SK-N-SH (cell line): ENCODE data around the gene C14orf93. TPM values are rescaled to one million over a fixed set of nuclear protein-coding genes. Genes with fewer than 3 reads are reported as not detected.

Experiments
- CTCF ChIA-PET: fragments of 300-600, 350-600 bp; formaldehyde crosslinking; extraction: SDS; loops from one replicate; lab custom pipeline; 2021; lab: Yijun Ruan, JAX
- POLR2A ChIA-PET: fragments of 350-600 bp; sonication (Branson Sonifier 250); formaldehyde crosslinking; extraction: SDS; loops from one replicate; lab custom pipeline; 2020; ENCODE audit warnings: antibody characterized with exemption, inconsistent platforms; lab: Yijun Ruan, JAX
- DNase-seq: peaks from one replicate; pipeline ENCODE4 v3.0.0; 2012
- H2AFZ ChIP-seq: fragments of 200-600 bp; sonication (generic); 2 replicates; pipeline ENCODE4 v1.8.1; 2016; ENCODE audit warnings: antibody characterized with exemption, mild to moderate bottlenecking, low read depth
- H3F3A ChIP-seq: fragments of 200-600 bp; sonication (generic); replicated peaks from 2 replicates; pipeline ENCODE3; 2016; ENCODE audit warnings: antibody characterized with exemption, mild to moderate bottlenecking; ENCODE audit not compliant: insufficient read depth
- H3K27ac ChIP-seq, 2 experiments: fragments of 200-500 bp in 1 of 2; fragments of 200-600 bp in 1 of 2; sonication (Bioruptor generic) in 1 of 2; sonication (generic), shearing (Covaris generic) in 1 of 2; 2 replicates each; pipeline versions ENCODE4 v1.5.1 to v1.6.1; 2014 to 2016; ENCODE audit warnings: low read depth in 2 of 2, inconsistent platforms in 1 of 2, low read length in 1 of 2, mild to moderate bottlenecking in 1 of 2, mixed read lengths in 1 of 2
- H3K27me3 ChIP-seq: fragments of 200-600 bp; sonication (generic), shearing (Covaris generic); 2 replicates; pipeline ENCODE4 v1.6.1; 2016; ENCODE audit warnings: mixed run types; ENCODE audit not compliant: insufficient read depth
- H3K36me3 ChIP-seq, 2 experiments: fragments of 200-500 bp in 1 of 2; fragments of 200-600 bp in 1 of 2; sonication (Bioruptor generic) in 1 of 2; sonication (generic) in 1 of 2; replicated peaks in 1 of 2; 2 replicates each; pipeline versions ENCODE3 to v1.5.1; 2014 to 2016; ENCODE audit warnings: low read length in 1 of 2, mild to moderate bottlenecking in 1 of 2; ENCODE audit not compliant: insufficient read depth in 2 of 2, control insufficient read depth in 1 of 2
- H3K4me1 ChIP-seq, 2 experiments: fragments of 200-500 bp in 1 of 2; fragments of 200-600 bp in 1 of 2; sonication (Bioruptor generic) in 1 of 2; sonication (generic), shearing (Covaris generic) in 1 of 2; 2 replicates each; pipeline versions ENCODE4 v1.5.1 to v1.6.1; 2014 to 2016; ENCODE audit warnings: low read depth in 1 of 2, low read length in 1 of 2, mixed run types in 1 of 2; ENCODE audit not compliant: insufficient read depth in 2 of 2, control insufficient read depth in 1 of 2
- H3K4me2 ChIP-seq: fragments of 200-600 bp; sonication (generic), shearing (Covaris generic); 2 replicates; pipeline ENCODE4 v1.6.1; 2017; ENCODE audit warnings: mixed run types
- H3K4me3 ChIP-seq, 2 experiments: fragments of 200-500 bp in 1 of 2; fragments of 200-600 bp in 1 of 2; sonication (Bioruptor generic) in 1 of 2; sonication (generic), shearing (Covaris generic) in 1 of 2; 2 replicates each; pipeline versions ENCODE4 v1.5.1 to v1.8.1; 2014 to 2016; ENCODE audit warnings: low read depth in 2 of 2, inconsistent platforms in 1 of 2, low read length in 1 of 2, mild to moderate bottlenecking in 1 of 2, mixed read lengths in 1 of 2, moderate library complexity in 1 of 2
- H3K79me2 ChIP-seq: fragments of 200-600 bp; sonication (generic); 2 replicates; pipeline ENCODE4 v1.8.1; 2017; ENCODE audit warnings: mild to moderate bottlenecking; ENCODE audit not compliant: insufficient read depth
- H3K9ac ChIP-seq: fragments of 200-600 bp; sonication (generic); 2 replicates; pipeline ENCODE4 v1.6.1; 2017; ENCODE audit warnings: mixed run types
- H3K9me2 ChIP-seq: fragments of 200-600 bp; sonication (generic); 2 replicates; pipeline ENCODE4 v1.6.1; 2017; ENCODE audit warnings: mixed run types
- H3K9me3 ChIP-seq: fragments of 200-600 bp; sonication (generic); 2 replicates; pipeline ENCODE4 v1.6.1; 2017; ENCODE audit warnings: mixed run types, mild to moderate bottlenecking, moderate library complexity
- H4K20me1 ChIP-seq: fragments of 200-600 bp; sonication (generic); 2 replicates; pipeline ENCODE4 v1.6.1; 2017; ENCODE audit warnings: mild to moderate bottlenecking, mixed run types; ENCODE audit not compliant: insufficient read depth
- EZH2phosphoT487 ChIP-seq: fragments of 200-600 bp; sonication (generic); IDR thresholded peaks from 2 replicates; pipeline ENCODE4 v1.6.1; 2017; ENCODE audit warnings: low read depth, mixed run types, mild to moderate bottlenecking, antibody characterized with exemption, moderate library complexity, borderline replicate concordance
- GABPA ChIP-seq: IDR thresholded peaks from 2 replicates; pipeline ENCODE4 v1.4.0; 2012; ENCODE audit warnings: low read depth, mild to moderate bottlenecking
- GATA2 ChIP-seq: sonication (generic); formaldehyde crosslinking; IDR thresholded peaks from 2 replicates; pipeline ENCODE4 v1.5.0; 2020; ENCODE audit warnings: mild to moderate bottlenecking, missing genetic modification reagents
- JUND ChIP-seq: IDR thresholded peaks from 2 replicates; pipeline ENCODE4 v1.4.0; 2012
- MAX ChIP-seq: IDR thresholded peaks from 2 replicates; pipeline ENCODE4 v1.4.0; 2012; ENCODE audit warnings: low read depth
- MXI1 ChIP-seq: IDR thresholded peaks from 2 replicates; pipeline ENCODE4 v1.6.1; 2012; ENCODE audit warnings: mild to moderate bottlenecking, low read depth, low read length, improper control_type of control experiment
- NRF1 ChIP-seq: IDR thresholded peaks from 2 replicates; pipeline ENCODE4 v1.6.1; 2012; ENCODE audit warnings: low read depth, mild to moderate bottlenecking, low read length
- POLR2AphosphoS5 ChIP-seq: IDR thresholded peaks from 2 replicates; pipeline ENCODE4 v1.6.1; 2012; ENCODE audit warnings: low read depth, low read length
- RCOR1 ChIP-seq: fragments of 150-350 bp; IDR thresholded peaks from 2 replicates; pipeline ENCODE4 v1.6.1; 2017; ENCODE audit warnings: antibody characterized with exemption, low read length
- RFX5 ChIP-seq: IDR thresholded peaks from 2 replicates; pipeline ENCODE4 v1.6.1; 2012; ENCODE audit warnings: mild to moderate bottlenecking, improper control_type of control experiment, low read length
- RXRA ChIP-seq: IDR thresholded peaks from 2 replicates; pipeline ENCODE4 v1.4.0; 2012; ENCODE audit warnings: low read depth, mild to moderate bottlenecking, borderline replicate concordance
- SIN3A ChIP-seq: IDR thresholded peaks from 2 replicates; pipeline ENCODE4 v1.6.1; 2012; ENCODE audit warnings: low read depth, mild to moderate bottlenecking, low read length, moderate library complexity, borderline replicate concordance
- TAF1 ChIP-seq: IDR thresholded peaks from 2 replicates; pipeline ENCODE4 v1.6.1; 2012; ENCODE audit warnings: low read depth, mild to moderate bottlenecking, low read length, moderate library complexity, borderline replicate concordance
- TCF12 ChIP-seq: IDR thresholded peaks from 2 replicates; pipeline ENCODE4 v1.4.0; 2012
- WGBS: methylation state at CpG from one replicate; pipeline ENCODE4 v1.1.6; 2017; ENCODE audit warnings: low lambda C conversion rate; 5-methylcytosine and 5-hydroxymethylcytosine counted together
- polyA plus RNA-seq, 3 experiments: library from polyadenylated mRNA; depleted of rRNA; stranded (reverse); fragments of >200 nt; gene quantifications; 2 replicates each; pipeline ENCODE4 v1.2.3, GENCODE V29; 2012

The C14orf93 gene
- polyA plus RNA-seq, 1 of the 3 experiments (the other 2 are of a cell fraction), result 9.1 TPM

GRCh38 chr14:22998329-22999012, 11.5 kb downstream of the C14orf93 start:
- H3K27me3 ChIP-seq, result no peaks in the 10 kb centered on the region
- no peaks in the 10 kb centered on the region for H3K9me3 ChIP-seq
- peak; percentile 11 for DNase-seq
- H3K4me1 ChIP-seq, result peaks cover 4 to 25% of the 10 kb centered on the region in 2 experiments; a peak in 3 of 4 replicates
- no peaks in the 10 kb centered on the region for H3K79me2 ChIP-seq
- CTCF ChIA-PET, result interaction anchor here (1.1 to 34.9 kb wide), 5 partner anchors 14 to 69 kb away, joined by 3 to 1566 read pairs (median 3); partner anchors contain the start of genes AJUBA, CDH24 and PSMB11
- no peak overlapping the region for H3K4me3 ChIP-seq
- H2AFZ ChIP-seq, result no peak overlapping the region
- no peaks in the 10 kb centered on the region for H3K9me2 ChIP-seq
- TF ChIP-seq MXI1, result no peak
- no peak for TF ChIP-seq TCF12
- no peak for TF ChIP-seq POLR2AphosphoS5
- TF ChIP-seq SIN3A, result no peak
- WGBS, result 93% methylated on average over 16 of the region's 16 CpGs
- POLR2A ChIA-PET, result interaction anchor here (3.5 kb wide), 1 partner anchor 8 kb away, joined by 20 read pairs; no protein-coding TSS in a partner anchor
- no peak overlapping the region for H3K9ac ChIP-seq
- H3K36me3 ChIP-seq, result no peaks in the 10 kb centered on the region
- no peak overlapping the region for H3K27ac ChIP-seq
- no peak overlapping the region for H3K4me2 ChIP-seq
- no peaks in the 10 kb centered on the region for H3F3A ChIP-seq
- no peaks in the 10 kb centered on the region for H4K20me1 ChIP-seq

- H2AFZ ChIP-seq, result no peak overlapping the region
- WGBS, result 84% methylated on average over 9 of the region's 9 CpGs
- H3K36me3 ChIP-seq, result no peaks in the 10 kb centered on the region
- ChIA-PET CTCF (interaction anchor here (1.1 to 34.9 kb wide), 6 partner anchors 10 to 68 kb away, joined by 3 to 1566 read pairs (median 32); partner anchors contain the start of genes AJUBA, CDH24 and PSMB11), POLR2A (interaction anchor here (2.8 to 3.5 kb wide), 2 partner anchors 9 to 58 kb away, joined by 15 to 20 read pairs; no protein-coding TSS in a partner anchor)
- H3K27me3 ChIP-seq, result no peaks in the 10 kb centered on the region
- peaks cover 4 to 25% of the 10 kb centered on the region in 2 experiments; a peak in 3 of 4 replicates for H3K4me1 ChIP-seq
- peaks cover 4% of the 10 kb centered on the region for H3F3A ChIP-seq
- no peak overlapping the region; a peak in 1 of 4 replicates for H3K27ac ChIP-seq
- TF ChIP-seq POLR2AphosphoS5 (no peak), RCOR1 (no peak), GABPA (no peak), RXRA (no peak), MAX (no peak), GATA2 (CRISPR knock-in tag) (no peak), TAF1 (no peak), JUND (no peak), EZH2phosphoT487 (no peak), RFX5 (no peak), NRF1 (no peak)
- no peak overlapping the region for H3K4me3 ChIP-seq
- H3K9me2 ChIP-seq, result no peaks in the 10 kb centered on the region
- no peaks in the 10 kb centered on the region for H3K9me3 ChIP-seq
- no peaks in the 10 kb centered on the region for H3K79me2 ChIP-seq
- H4K20me1 ChIP-seq, result no peaks in the 10 kb centered on the region
- DNase-seq, result peak; percentile 9
- no peak overlapping the region for H3K9ac ChIP-seq
- H3K4me2 ChIP-seq, result no peak overlapping the region
Observed at GRCh38 chr14:22997676-22998323, 12.1 kb downstream of the C14orf93 start.
